Measurements from ENCODE around the gene STARD13. TPM values are rescaled to one million over a fixed set of nuclear protein-coding genes. Genes with fewer than 3 reads are reported as not detected.

The STARD13 gene
- total RNA-seq, 1 experiment from 2014 or later = 4.1 TPM

GRCh38 chr13:33139780-33140535 is 145.6 kb downstream of the STARD13 start:
- POLR2A ChIA-PET = no interaction called here
- no peaks in the 10 kb centered on the region for H3K36me3 ChIP-seq (ENCODE audit: control insufficient read depth in 1 of 2, insufficient read depth in 2 of 2, low read length in 2 of 2)
- no TSS peak for BruUV-seq (replicated peaks)

More at GRCh38 chr13:33139780-33140535, 145.6 kb downstream of the STARD13 start:
- no peaks in the 10 kb centered on the region for H3K4me1 ChIP-seq (ENCODE audit: control insufficient read depth in 1 of 2, insufficient read depth in 2 of 2, low read length in 2 of 2)
- ChIA-PET RAD21 (ENCODE audit: low non-redundant PET in 1 of 2, low total read pairs in 2 of 2, uncharacterized antibody in 2 of 2, unreplicated experiment in 2 of 2) (no interaction called here), CTCF (no interaction called here)
- H2AFZ ChIP-seq (ENCODE audit: low read depth, low read length, poor library complexity, severe bottlenecking) = no peak overlapping the region
- no peak for DNase-seq (ENCODE audit: low read depth, low spot score)
- H3K4me3 ChIP-seq (replicated peaks in 1 of 2; ENCODE audit: low read depth in 1 of 2, low read length in 2 of 2) = no peak overlapping the region
- no peaks in the 10 kb centered on the region for H3K9me2 ChIP-seq (ENCODE audit: insufficient read depth)
- H3K27me3 ChIP-seq (ENCODE audit: insufficient read depth, low read length) = no peaks in the 10 kb centered on the region
- H3K9me3 ChIP-seq (ENCODE audit: control insufficient read depth in 1 of 2, insufficient read depth in 1 of 2, low read depth in 1 of 2, low read length in 2 of 2) = no peaks in the 10 kb centered on the region
- no peak overlapping the region for H3K27ac ChIP-seq (ENCODE audit: low read depth, low read length)
- no peaks in the 10 kb centered on the region for H3K79me2 ChIP-seq (ENCODE audit: insufficient read depth, low read length)
- no peaks in the 10 kb centered on the region for H4K20me1 ChIP-seq (ENCODE audit: insufficient read depth)
- no peak overlapping the region for H3K4me2 ChIP-seq (ENCODE audit: low read length)
- H3K9ac ChIP-seq (ENCODE audit: low read length) = no peak overlapping the region
- no peak for TF ChIP-seq ELF1 (IDR thresholded peaks at IDR 0.05; ENCODE audit: borderline replicate concordance, low read depth)
- TF ChIP-seq RAD21 (IDR thresholded peaks at IDR 0.05; ENCODE audit: low read depth) = no peak
- no peak for TF ChIP-seq POLR2A (IDR thresholded peaks at IDR 0.05; ENCODE audit: borderline replicate concordance, extremely low read depth, insufficient read depth, insufficient read length)
- TF ChIP-seq ZBTB33 (IDR thresholded peaks at IDR 0.05; ENCODE audit: extremely low read depth, insufficient replicate concordance, low read length) = no peak
- no peak for TF ChIP-seq YY1 (IDR thresholded peaks at IDR 0.05; ENCODE audit: extremely low read depth, insufficient replicate concordance, low read depth, low read length)
- TF ChIP-seq JUND (IDR thresholded peaks at IDR 0.05) = no peak
- no peak for TF ChIP-seq TCF7L2 (IDR thresholded peaks at IDR 0.05; ENCODE audit: borderline replicate concordance, extremely low read depth, insufficient read depth, insufficient read length)
- TF ChIP-seq ZFX (IDR thresholded peaks at IDR 0.05) = no peak
- no peak for TF ChIP-seq SIN3A (IDR thresholded peaks at IDR 0.05; ENCODE audit: low read depth)
- no peak for ATAC-seq
- intact Hi-C loops (cut with micrococcal nuclease) = no loop called here
